Neural cell (in vitro differentiated cells): Measurements from ENCODE around the gene COMT.

Source experiments
- CTCF ChIP-seq: fragments of 450-650 bp; IDR thresholded peaks from 2 replicates; pipeline ENCODE4 v1.5.1; 2014; ENCODE audit warnings: antibody characterized with exemption, mild to moderate bottlenecking, moderate library complexity; ENCODE audit not compliant: poor library complexity, severe bottlenecking
- POLR2AphosphoS5 ChIP-seq: IDR thresholded peaks from 2 replicates; pipeline ENCODE4 v1.6.1; 2012
- RAD21 ChIP-seq: fragments of 450-650 bp; conservative IDR thresholded peaks from 2 replicates; pipeline ENCODE4 v1.6.1; 2014; ENCODE audit warnings: antibody characterized with exemption, mild to moderate bottlenecking, moderate library complexity
- TAF1 ChIP-seq: IDR thresholded peaks from 2 replicates; pipeline ENCODE4 v1.6.1; 2012; ENCODE audit warnings: low read depth

GRCh38 chr22:19974935-19975706, 33.5 kb downstream of the COMT start:
- TF ChIP-seq CTCF: no peak
- no peak for TF ChIP-seq TAF1
- TF ChIP-seq POLR2AphosphoS5: no peak
- TF ChIP-seq RAD21: no peak
